Measurements from ENCODE around the gene CCNA2. TPM values are rescaled to one million over a fixed set of nuclear protein-coding genes. Genes with fewer than 3 reads are reported as not detected.

CCNA2 gene
- total and polyA plus RNA-seq, 2 donors (not counting 3 experiments of a cell fraction or from before 2014, with no cell fraction given) = 23.3 to 65.4 TPM

- intact Hi-C loops (cut with micrococcal nuclease) = no loop called here
- Histone ChIP-seq H3K4me3 (replicated peaks in 1 of 3; ENCODE audit: insufficient read depth in 1 of 3, low read depth in 1 of 3, low read length in 3 of 3) (no peak overlapping the region), H3K79me2 (ENCODE audit: control insufficient read depth, insufficient read depth, low read length) (peaks cover under 1% of the 10 kb centered on the region), H2AFZ (ENCODE audit: low read depth, low read length) (no peak overlapping the region), H3K27ac (ENCODE audit: insufficient read depth, low read depth, low read length) (no peak overlapping the region), H3K9ac (replicated peaks; ENCODE audit: extremely low read depth, insufficient read depth, low read length) (no peak overlapping the region), H3K4me1 (ENCODE audit: control insufficient read depth, extremely low read depth, insufficient read depth, low read length) (peaks cover 5% of the 10 kb centered on the region), H3K9me1 (replicated peaks; ENCODE audit: control insufficient read depth, extremely low read depth, insufficient read depth, low read length) (no peaks in the 10 kb centered on the region), H3K9me3 (replicated peaks; ENCODE audit: control insufficient read depth, insufficient read depth, low read length) (no peaks in the 10 kb centered on the region), H3K27me3 (ENCODE audit: control insufficient read depth in 2 of 2, insufficient read depth in 2 of 2, low read length in 2 of 2) (no peaks in the 10 kb centered on the region), H4K20me1 (replicated peaks; ENCODE audit: control insufficient read depth, extremely low read depth, insufficient read depth, low read length) (no peaks in the 10 kb centered on the region), H3K36me3 (ENCODE audit: control insufficient read depth in 2 of 2, extremely low read depth in 1 of 2, insufficient read depth in 2 of 2, low read length in 2 of 2) (no peaks in the 10 kb centered on the region), H3K4me2 (ENCODE audit: insufficient read depth, low read length) (no peak overlapping the region)
- DNase-seq (ENCODE audit: low read depth, low spot score) (peak; percentile 4), FAIRE-seq (no peak)
- ChIA-PET CTCF (interaction anchor here (1.0 kb wide), 1 partner anchor 31 kb away, joined by 3 read pairs; the partner anchor contains the start of gene SMIM43), POLR2A (no interaction called here)
- dilution Hi-C loops (cut with MboI; ENCODE audit: extremely low pct_ligation_motif_present, low sequenced_read_pairs) = no loop called here
- BruUV-seq (replicated peaks) = no TSS peak
- TF ChIP-seq, protein P1, sequence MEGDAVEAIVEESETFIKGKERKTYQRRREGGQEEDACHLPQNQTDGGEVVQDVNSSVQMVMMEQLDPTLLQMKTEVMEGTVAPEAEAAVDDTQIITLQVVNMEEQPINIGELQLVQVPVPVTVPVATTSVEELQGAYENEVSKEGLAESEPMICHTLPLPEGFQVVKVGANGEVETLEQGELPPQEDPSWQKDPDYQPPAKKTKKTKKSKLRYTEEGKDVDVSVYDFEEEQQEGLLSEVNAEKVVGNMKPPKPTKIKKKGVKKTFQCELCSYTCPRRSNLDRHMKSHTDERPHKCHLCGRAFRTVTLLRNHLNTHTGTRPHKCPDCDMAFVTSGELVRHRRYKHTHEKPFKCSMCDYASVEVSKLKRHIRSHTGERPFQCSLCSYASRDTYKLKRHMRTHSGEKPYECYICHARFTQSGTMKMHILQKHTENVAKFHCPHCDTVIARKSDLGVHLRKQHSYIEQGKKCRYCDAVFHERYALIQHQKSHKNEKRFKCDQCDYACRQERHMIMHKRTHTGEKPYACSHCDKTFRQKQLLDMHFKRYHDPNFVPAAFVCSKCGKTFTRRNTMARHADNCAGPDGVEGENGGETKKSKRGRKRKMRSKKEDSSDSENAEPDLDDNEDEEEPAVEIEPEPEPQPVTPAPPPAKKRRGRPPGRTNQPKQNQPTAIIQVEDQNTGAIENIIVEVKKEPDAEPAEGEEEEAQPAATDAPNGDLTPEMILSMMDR (IDR thresholded peaks at IDR 0.05; ENCODE audit: extremely low read depth in 1 of 2, insufficient read depth in 1 of 2, low read depth in 1 of 2, low read length in 2 of 2) = no peak
- no peak for TF ChIP-seq EZH2 (IDR thresholded peaks at IDR 0.05; ENCODE audit: borderline replicate concordance, low read depth, low read length, severe bottlenecking)
- no peak for TF ChIP-seq FOS (IDR thresholded peaks at IDR 0.05; ENCODE audit: borderline replicate concordance, insufficient read depth, low read length)
- no peak for TF ChIP-seq GATA2 (IDR thresholded peaks at IDR 0.05; ENCODE audit: insufficient read depth, insufficient read length, low read depth, low read length)
- no peak for TF ChIP-seq MAX (IDR thresholded peaks at IDR 0.05; ENCODE audit: insufficient read depth, insufficient read length)
- TF ChIP-seq MYC (IDR thresholded peaks at IDR 0.05; ENCODE audit: low read depth, low read length) = no peak
These were observed 27.4 kb downstream of the CCNA2 start for GRCh38 chr4:121796283-121796682.

Measured in endothelial cell of umbilical vein (primary cell).